ENCODE data around the gene ZNF407.

ZNF407 gene

DNA sequence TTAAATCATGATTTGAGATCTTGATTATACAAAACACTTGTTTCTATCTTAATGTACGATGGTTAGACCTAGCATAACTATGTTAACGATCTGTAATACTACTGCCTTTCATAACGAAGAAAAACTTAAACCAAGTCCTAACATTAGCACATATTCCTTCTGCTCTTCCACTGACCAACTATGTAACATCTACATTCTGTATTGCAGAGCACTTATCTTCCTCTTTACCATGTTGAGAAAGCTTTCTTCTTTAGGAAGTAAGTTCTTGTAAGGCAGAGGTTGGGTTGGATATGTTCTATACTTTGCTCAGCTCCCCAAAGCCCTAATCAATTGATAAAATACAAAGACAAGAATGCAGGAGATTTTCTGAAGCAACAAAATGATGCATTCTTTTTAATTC is 7.9 kb upstream of the ZNF407 start:
- DNase-seq = no peak

GRCh38 chr18:74590671-74591070 is 7.0 kb upstream of the ZNF407 start:
- no peak for DNase-seq

DNA sequence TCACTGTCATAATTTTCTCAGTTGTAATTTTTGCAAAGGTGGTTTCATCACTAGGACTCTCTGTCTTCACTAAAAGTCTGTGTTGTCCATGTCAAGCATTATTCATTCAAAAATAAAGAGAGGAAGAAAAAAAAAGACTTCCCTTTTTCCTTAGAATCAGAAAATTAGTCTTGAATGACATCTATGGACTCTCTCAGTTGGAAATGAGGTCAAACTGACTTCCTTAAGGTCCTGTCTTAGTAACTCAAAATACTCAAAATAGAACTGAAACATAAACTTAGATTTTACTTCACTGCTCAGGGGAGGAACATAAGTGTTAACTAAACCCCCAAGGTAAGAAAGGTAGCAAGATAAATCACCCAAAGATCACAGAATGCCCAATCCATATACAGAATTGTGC is 2.2 kb upstream of the ZNF407 start:
- no peak for DNase-seq

GRCh38 chr18:74597034-74597661 is 522 bp upstream of the ZNF407 start:
- peak; percentile 59 for DNase-seq

DNA sequence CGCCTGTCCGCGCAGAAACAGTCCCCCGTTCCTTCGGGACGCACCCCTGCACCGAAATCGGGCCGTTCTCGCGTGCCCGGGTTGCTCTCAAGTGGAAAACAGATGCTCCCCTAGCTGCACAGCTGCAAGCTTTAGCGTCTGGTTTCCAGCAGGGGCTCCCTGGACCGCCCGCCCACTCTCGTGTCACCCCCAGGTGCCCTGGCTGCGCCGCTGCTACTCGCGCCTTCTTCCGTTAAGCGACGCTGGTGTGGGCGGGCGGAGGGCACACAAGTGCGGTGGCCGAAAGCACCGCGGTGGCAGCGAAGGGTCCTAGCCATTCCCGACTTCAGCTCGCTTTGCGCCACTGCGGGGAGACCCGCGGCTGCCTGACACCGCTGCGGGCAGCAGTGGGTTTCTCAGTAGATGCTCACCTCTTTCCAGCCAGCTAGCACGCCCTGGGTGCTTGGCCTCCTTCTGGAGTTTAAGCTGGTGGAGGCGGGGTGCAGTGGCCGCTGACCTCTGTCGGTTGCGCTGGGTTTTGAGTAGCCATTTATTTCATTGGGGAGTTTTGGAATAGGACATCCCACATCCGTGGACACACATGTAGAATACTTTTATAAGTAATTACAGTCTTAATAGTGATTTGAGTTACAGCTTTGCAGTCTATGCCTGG is 806 bp downstream of the ZNF407 start:
- peak; percentile 68 for DNase-seq

DNA sequence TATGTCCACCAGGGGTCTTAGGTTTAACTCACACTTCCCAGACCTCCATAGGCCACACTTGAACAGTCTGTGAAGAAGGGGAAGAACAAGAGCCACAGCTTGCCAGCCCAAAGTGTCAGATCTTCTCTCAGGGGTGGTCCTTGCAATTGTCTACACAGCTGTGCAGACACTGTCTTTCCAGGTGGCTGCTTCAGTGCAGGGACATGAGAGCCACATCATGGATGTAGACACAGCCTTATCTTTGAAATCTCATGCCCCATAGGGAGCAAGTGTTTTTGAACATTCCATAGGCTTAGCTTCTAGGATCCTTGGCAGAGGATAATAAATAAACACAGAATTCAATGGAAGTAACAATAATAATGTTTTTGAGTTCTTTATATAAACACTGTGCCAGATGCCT is 6.7 kb downstream of the ZNF407 start:
- no peak for DNase-seq

- DNase-seq = no peak
These were observed 7.1 kb downstream of the ZNF407 start for GRCh38 chr18:74604774-74605173.

DNA sequence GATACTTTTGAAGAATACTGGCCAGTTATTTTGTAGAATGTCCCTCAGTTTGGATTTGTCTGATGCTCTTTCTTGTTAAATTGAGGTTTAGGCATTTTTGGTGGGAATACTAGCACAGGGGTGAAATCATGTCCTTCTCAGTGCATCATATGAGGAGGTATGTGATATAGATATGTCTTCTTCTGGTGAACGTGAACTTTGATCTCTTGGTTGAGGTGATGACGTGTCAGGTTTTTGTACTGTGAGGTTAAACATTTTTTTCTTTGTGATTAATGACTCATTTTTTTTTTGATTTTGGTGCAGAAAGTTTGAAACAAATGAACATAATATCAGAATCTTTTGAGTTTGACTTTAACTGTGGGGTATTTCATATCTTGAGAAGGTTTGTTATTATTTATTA is 11.0 kb downstream of the ZNF407 start:
- DNase-seq = no peak

DNA sequence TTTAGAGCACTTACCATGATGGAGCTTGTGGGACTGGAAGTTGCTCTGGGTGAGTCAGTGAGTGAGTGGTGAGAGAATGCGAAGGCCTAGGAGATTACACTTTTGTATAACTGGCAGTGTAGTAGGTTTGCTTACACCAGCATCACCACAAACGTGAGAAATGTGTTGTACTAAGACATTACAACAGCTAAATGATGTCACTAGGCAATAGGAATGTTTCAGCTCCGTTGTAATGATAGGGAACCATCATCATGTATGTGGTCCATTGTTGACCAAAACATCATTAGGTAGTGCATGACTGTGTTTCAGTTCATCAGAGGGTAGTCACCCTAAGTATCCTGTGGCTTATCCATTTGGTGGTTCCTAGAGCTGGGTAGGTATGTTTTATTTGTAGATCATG is 11.9 kb downstream of the ZNF407 start:
- DNase-seq = no peak

DNA sequence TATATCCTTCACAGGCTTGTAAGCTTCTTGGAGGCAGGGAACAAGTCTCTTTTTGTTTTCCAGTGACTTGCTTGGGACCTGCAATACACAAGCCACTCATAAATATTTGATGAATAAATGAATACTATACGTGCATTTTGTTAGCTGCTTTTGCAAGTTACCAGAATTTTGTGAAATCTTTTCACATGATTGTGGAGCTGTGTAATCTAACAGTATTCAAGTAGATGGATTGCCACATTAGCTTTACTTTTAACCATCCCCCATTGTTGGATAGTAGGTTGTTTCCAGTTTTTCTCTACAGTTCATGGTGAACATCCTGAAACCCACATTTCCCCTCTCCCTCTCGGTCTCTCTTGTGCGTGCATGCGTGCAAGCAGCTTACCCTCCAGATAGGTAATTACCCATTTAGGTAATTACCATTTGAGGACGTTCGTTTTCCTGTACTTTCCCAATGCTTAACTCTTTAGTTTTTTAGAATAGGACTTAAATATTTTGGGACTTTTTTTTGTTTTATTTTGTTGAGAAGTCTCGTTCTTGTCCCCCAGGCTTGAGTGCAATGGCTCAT is 12.5 kb downstream of the ZNF407 start:
- no peak for DNase-seq

DNA sequence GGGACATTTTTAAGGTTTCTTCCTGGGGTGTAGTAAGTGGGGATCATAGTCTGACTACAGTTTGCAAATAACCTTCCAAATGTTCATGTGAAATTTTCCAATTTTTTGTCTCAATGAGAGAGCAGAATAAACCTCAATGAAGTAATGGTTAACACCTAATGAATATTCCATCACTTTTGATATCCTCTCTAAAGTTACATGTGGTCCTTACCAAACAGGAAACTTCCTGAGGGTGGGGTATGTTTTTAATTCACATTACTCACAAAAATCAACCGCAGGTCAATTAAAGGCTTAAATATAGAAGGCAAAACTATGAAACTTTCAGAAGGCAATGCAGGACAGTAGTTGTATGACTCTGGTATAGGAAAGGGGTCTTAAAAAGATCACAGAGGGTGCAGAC is 13.2 kb downstream of the ZNF407 start:
- DNase-seq = no peak

DNA sequence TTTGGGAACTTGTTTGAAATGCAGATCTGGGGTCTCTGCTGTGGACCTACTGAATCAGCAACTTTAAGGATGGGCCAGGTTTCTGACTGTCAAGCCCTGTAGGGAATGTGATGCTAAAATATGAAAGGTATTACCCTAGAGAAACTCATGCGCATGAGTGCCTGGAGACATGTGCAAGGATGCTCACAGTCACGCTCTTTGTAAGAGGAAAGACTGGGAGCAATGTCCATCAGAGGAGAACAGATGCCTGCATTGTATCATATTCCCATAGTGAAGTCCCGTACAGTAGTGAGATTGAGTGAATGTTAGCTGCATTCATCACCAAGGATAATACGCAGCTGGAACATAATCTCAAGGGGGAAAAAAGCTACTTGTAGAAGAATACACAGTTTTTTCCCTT is 14.1 kb downstream of the ZNF407 start:
- DNase-seq = no peak

GRCh38 chr18:74613381-74613780 is 15.7 kb downstream of the ZNF407 start:
- DNase-seq = no peak

GRCh38 chr18:74616494-74616893 is 18.8 kb downstream of the ZNF407 start:
- no peak for DNase-seq

DNA sequence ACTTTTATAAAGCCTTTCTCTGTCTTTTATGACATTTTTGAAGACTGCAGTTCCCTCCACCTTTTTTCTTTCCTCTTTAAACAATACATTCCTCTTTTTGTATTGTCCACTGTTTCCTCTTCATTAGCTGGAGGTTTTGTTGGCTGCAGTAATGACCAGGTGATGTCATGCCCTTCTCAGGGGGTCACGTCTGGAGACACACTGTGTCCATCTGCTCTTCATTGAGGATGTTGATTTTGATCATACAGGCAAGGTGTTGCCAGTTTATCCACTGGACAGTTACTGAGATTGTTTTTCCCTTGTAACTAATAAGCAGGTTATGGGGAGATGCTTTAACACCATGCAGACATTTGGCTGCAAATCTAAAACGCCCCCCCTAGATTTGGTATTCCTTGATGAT is 19.8 kb downstream of the ZNF407 start:
- DNase-seq = no peak

- no peak for DNase-seq
These were observed 24.4 kb downstream of the ZNF407 start for GRCh38 chr18:74622072-74622471.

DNA sequence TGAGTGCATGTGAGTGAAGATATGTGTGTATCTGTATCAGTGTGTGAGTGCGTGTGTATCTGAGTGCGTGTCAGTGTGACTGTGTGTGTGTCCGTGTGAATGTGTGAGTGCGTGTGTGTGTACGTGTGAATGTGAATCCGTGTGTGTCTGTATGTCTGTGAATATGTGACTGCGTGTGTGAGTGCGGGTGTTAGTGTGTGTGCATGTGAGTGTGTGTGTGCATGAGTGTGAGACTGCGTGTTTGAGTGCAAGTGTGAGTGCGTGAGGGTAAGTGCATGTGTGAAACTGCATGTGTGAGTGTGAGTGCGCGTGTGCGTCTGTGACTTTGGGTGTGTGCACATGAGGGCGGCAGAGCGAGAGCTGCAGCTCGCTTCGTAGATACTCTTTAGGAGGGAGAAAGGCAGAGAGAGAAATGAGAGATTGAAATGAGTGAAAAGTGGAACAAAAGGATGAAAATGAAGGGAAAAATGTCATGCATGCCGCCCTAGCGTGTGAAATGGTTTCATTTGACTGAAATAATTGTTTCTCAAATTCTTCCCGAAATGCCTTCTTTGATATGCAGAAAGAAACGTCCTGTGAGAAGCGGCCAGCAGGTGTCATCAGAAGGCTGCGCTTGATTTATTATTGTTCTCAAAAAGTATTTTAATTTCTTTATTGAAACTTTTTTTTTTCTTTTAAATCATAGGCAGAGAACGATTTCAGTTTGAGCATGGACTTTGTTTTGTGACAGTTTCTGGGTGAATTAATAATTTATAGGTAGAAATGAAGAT is 25.6 kb downstream of the ZNF407 start:
- no peak for DNase-seq

GRCh38 chr18:74624466-74624865 is 26.8 kb downstream of the ZNF407 start:
- no peak for DNase-seq

GRCh38 chr18:74625157-74625556 is 27.5 kb downstream of the ZNF407 start:
- no peak for DNase-seq

DNA sequence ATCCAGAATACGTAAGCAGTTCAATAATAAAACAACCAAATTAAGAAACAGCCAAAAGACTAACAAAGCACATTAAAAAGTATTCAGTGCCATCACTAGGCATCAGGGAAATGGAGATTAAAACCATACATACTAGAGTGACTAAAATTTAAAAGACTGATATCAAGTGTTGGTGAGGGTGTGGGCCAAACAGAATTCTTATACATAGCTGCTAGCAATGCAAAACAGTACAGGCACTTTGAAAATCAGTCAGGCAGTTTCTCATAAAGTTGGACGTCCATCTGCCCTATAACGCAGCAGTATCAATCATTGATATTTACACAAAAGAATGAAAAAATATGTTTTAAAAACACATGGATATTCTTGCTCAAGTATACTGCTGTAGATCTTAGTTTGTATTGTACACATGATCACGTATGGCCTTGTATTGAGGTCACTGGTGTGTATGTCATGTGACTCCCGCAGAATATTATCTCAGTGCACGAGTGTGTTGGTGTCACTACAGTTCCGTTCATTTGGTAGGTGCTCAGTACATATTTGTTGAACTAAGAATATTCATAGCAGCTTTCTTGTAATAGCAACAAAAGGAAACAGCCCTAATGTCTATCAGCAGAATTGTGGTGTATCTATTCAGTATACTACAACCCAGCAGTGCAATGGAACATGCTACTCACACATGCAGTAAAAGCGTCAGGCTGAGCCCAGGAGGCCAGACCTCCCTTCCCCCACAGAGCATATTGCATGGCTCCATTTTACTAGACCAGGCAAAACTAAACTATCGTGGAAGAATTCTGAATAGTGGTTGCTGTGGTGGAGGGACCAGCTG is 28.6 kb downstream of the ZNF407 start:
- no peak for DNase-seq

- no peak for DNase-seq
These were observed 33.1 kb downstream of the ZNF407 start for GRCh38 chr18:74630804-74631203.

DNA sequence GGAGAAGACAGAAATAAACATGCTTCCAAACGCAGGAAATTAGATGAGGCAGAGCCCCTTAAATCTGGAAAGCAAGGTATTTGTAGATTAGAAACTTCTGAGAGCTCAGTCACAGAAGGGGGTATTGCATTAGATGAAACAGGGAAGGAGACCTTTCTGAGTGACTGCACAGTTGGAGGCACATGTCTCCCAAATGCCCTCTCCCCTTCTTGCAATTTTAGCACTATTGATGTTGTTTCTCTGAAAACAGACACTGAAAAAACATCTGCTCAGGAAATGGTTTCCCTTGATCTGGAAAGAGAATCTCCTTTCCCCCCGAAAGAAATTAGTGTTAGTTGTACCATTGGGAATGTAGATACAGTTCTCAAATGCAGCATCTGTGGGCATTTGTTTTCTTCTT is 33.5 kb downstream of the ZNF407 start:
- no peak for DNase-seq
